ENCODE measurements around the gene PRSS33.

GRCh38 chr16:2737238-2737605 lies 50.1 kb downstream of the PRSS33 start:
- no peak for TF ChIP-seq CTCF (IDR thresholded peaks at IDR 0.05)
- TF ChIP-seq POLR2A (IDR thresholded peaks at IDR 0.05), result no peak
- no peak for TF ChIP-seq POLR2AphosphoS5 (IDR thresholded peaks at IDR 0.05)
